IPS-15b (cell line): Measurements from ENCODE around the gene LYAR.

Source experiments
- H3K27me3 ChIP-seq: one replicate; pipeline ENCODE4 v1.6.1; 2013; ENCODE audit warnings: low read length; ENCODE audit not compliant: control insufficient read depth, insufficient read depth
- H3K36me3 ChIP-seq: one replicate; pipeline ENCODE4 v1.6.1; 2013; ENCODE audit warnings: low read length; ENCODE audit not compliant: control insufficient read depth, insufficient read depth
- H3K4me1 ChIP-seq: one replicate; pipeline ENCODE4 v1.6.1; 2013; ENCODE audit warnings: mild to moderate bottlenecking, low read length; ENCODE audit not compliant: control insufficient read depth, insufficient read depth
- H3K4me3 ChIP-seq: one replicate; pipeline ENCODE4 v1.5.1; 2013; ENCODE audit warnings: low read depth, low read length
- H3K9ac ChIP-seq: one replicate; pipeline ENCODE4 v1.6.1; 2013; ENCODE audit warnings: low read depth, mild to moderate bottlenecking, low read length
- H3K9me3 ChIP-seq: one replicate; pipeline ENCODE4 v1.6.1; 2013; ENCODE audit warnings: mild to moderate bottlenecking, low read length; ENCODE audit not compliant: control insufficient read depth, insufficient read depth

The LYAR gene

GRCh38 chr4:4226606-4227438 lies 63.1 kb downstream of the LYAR start, which contains the start of gene OTOP1:
Gene OTOP1 (minus strand): TSS chr4:4226929. CDS start chr4:4226864, 65 bp downstream.
- H3K9ac ChIP-seq: no peak within 1 kb of the TSS
- H3K27me3 ChIP-seq: peaks cover 71% of the 10 kb centered on the region
- H3K9me3 ChIP-seq: no peaks in the 10 kb centered on the region
- H3K36me3 ChIP-seq: no peaks in the 10 kb centered on the region
- H3K4me3 ChIP-seq: peak within 1 kb of the TSS; percentile 41
- peaks cover 3% of the 10 kb centered on the region for H3K4me1 ChIP-seq

- peaks cover 3% of the 10 kb centered on the region for H3K4me1 ChIP-seq
- no peaks in the 10 kb centered on the region for H3K9me3 ChIP-seq
- no peak overlapping the region for H3K9ac ChIP-seq
- H3K27me3 ChIP-seq: peaks cover 72% of the 10 kb centered on the region
- no peaks in the 10 kb centered on the region for H3K36me3 ChIP-seq
- H3K4me3 ChIP-seq: peak overlapping the region; percentile 41
Measured at GRCh38 chr4:4225915-4226605, 63.9 kb downstream of the LYAR start.
